ENCODE results near the gene CDH4. TPM values are rescaled to one million over a fixed set of nuclear protein-coding genes. Genes with fewer than 3 reads are reported as not detected.

Gene CDH4
- total and polyA plus RNA-seq, 2 of the 4 experiments (the other 2 are of a cell fraction) = 1.6 to 3.5 TPM

DNA sequence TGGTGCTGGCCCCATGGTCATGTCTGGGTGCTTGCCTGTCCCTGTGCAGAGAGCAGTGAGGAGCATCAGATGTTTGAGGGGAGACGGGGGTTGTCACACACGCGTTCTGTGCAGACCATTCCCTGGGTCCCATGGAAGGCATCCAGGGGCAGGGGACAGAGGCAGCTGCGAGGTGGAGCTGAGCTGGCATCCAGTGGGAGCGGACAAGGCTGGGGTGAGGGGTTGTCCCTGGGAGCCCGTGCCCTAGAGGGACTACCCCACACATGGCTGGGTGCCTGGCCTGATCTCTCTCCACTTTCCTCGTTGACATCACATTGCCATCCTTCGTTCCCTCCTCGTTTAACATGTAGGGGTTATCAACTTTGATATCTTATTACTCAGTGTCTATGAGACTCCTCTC lies 331.3 kb downstream of the CDH4 start:
- H3K18ac ChIP-seq (ENCODE audit: low read depth, low read length) = no peak overlapping the region
- H4K8ac ChIP-seq (ENCODE audit: low read depth in 2 of 2, low read length in 2 of 2) = no peak overlapping the region
- H4K20me1 ChIP-seq (ENCODE audit: insufficient read depth, low read length) = no peaks in the 10 kb centered on the region
- H2BK20ac ChIP-seq (ENCODE audit: low read depth, low read length) = no peak overlapping the region
- no peaks in the 10 kb centered on the region for H3K79me1 ChIP-seq (ENCODE audit: low read depth in 1 of 2, low read length in 2 of 2)
- 0 out of 2 replicates have a peak, but pooled peaks cover 4% of the 10 kb centered on the region for H3K9me1 ChIP-seq (ENCODE audit: insufficient read depth, low read length)
- no peak overlapping the region for H2AK5ac ChIP-seq (ENCODE audit: low read depth, low read length)
- no peak overlapping the region for H3K9ac ChIP-seq (ENCODE audit: low read depth, low read length)
- in situ Hi-C loops (cut with MboI; ENCODE audit: low sequenced_read_pairs) = no loop called here
- H2BK15ac ChIP-seq (ENCODE audit: low read depth, low read length) = no peak overlapping the region
- no peak overlapping the region for H2BK120ac ChIP-seq (ENCODE audit: low read depth, low read length)
- H3K4ac ChIP-seq (ENCODE audit: low read depth, low read length) = no peak overlapping the region
- H3K27ac ChIP-seq (ENCODE audit: insufficient read depth, low read length) = no peak overlapping the region
- no peak overlapping the region for H2BK5ac ChIP-seq (ENCODE audit: low read depth, low read length, poor library complexity, severe bottlenecking)
- H3K4me2 ChIP-seq (ENCODE audit: low read depth, low read length) = no peak overlapping the region
- H4K5ac ChIP-seq (ENCODE audit: low read depth, low read length) = no peak overlapping the region
- dilution Hi-C loops (cut with HindIII; ENCODE audit: low sequenced_read_pairs, unreplicated experiment) = no loop called here
- H3K9me3 ChIP-seq (ENCODE audit: control insufficient read depth, insufficient read depth, low read length) = no peaks in the 10 kb centered on the region
- WGBS, 2 experiments (ENCODE audit: extremely low coverage in 2 of 2, insufficient read length in 1 of 2) = 78% methylated on average over 3 of the region's 9 CpGs; no CpG with 5 or more reads in 1 of the 2 experiments
- H3K36me3 ChIP-seq (ENCODE audit: control insufficient read depth, insufficient read depth, low read length) = no peaks in the 10 kb centered on the region
- no peak for ATAC-seq (ENCODE audit: low read depth)
- no peak overlapping the region for H3K4me3 ChIP-seq (ENCODE audit: insufficient read depth, low read depth, low read length)
- ChIA-PET CTCF (no interaction called here), POLR2A (ENCODE audit: unreplicated experiment) (no interaction called here)
- no peak overlapping the region for H4K91ac ChIP-seq (ENCODE audit: insufficient read depth, low read depth, low read length)
- intact Hi-C loops (cut with micrococcal nuclease) = no loop called here
- no peak overlapping the region for H3K23ac ChIP-seq (ENCODE audit: low read depth, low read length)
- no peak overlapping the region for H2AFZ ChIP-seq (replicated peaks; ENCODE audit: low read length, poor library complexity)
- H3K27me3 ChIP-seq (ENCODE audit: control insufficient read depth, insufficient read depth, low read length) = peaks cover 4% of the 10 kb centered on the region; the same call in 1 of the 2 replicates
- no peak overlapping the region for H3K14ac ChIP-seq (replicated peaks; ENCODE audit: low read depth, low read length)
- TF ChIP-seq MAZ (IDR thresholded peaks at IDR 0.05; ENCODE audit: borderline replicate concordance, low read depth, low read length) (no peak), NFE2L2 (IDR thresholded peaks at IDR 0.05; ENCODE audit: low read depth, low read length) (no peak), POLR2A (IDR thresholded peaks at IDR 0.05; ENCODE audit: low read depth, low read length) (no peak), BHLHE40 (IDR thresholded peaks at IDR 0.05; ENCODE audit: low read depth, low read length) (no peak), MXI1 (IDR thresholded peaks at IDR 0.05; ENCODE audit: borderline replicate concordance, low read depth, low read length) (no peak), CHD1 (IDR thresholded peaks at IDR 0.05; ENCODE audit: low read depth, low read length) (no peak), SMC3 (IDR thresholded peaks at IDR 0.05; ENCODE audit: low read depth, low read length) (no peak), RFX5 (IDR thresholded peaks at IDR 0.05; ENCODE audit: low read depth, low read length) (no peak), MAFK (IDR thresholded peaks at IDR 0.05; ENCODE audit: low read depth, low read length) (no peak)
- TF ChIP-seq, protein P1, sequence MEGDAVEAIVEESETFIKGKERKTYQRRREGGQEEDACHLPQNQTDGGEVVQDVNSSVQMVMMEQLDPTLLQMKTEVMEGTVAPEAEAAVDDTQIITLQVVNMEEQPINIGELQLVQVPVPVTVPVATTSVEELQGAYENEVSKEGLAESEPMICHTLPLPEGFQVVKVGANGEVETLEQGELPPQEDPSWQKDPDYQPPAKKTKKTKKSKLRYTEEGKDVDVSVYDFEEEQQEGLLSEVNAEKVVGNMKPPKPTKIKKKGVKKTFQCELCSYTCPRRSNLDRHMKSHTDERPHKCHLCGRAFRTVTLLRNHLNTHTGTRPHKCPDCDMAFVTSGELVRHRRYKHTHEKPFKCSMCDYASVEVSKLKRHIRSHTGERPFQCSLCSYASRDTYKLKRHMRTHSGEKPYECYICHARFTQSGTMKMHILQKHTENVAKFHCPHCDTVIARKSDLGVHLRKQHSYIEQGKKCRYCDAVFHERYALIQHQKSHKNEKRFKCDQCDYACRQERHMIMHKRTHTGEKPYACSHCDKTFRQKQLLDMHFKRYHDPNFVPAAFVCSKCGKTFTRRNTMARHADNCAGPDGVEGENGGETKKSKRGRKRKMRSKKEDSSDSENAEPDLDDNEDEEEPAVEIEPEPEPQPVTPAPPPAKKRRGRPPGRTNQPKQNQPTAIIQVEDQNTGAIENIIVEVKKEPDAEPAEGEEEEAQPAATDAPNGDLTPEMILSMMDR (conservative IDR thresholded peaks at IDR 0.05; ENCODE audit: low read depth, low read length) = no peak
- TF ChIP-seq, protein P2, sequence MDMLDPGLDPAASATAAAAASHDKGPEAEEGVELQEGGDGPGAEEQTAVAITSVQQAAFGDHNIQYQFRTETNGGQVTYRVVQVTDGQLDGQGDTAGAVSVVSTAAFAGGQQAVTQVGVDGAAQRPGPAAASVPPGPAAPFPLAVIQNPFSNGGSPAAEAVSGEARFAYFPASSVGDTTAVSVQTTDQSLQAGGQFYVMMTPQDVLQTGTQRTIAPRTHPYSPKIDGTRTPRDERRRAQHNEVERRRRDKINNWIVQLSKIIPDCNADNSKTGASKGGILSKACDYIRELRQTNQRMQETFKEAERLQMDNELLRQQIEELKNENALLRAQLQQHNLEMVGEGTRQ (IDR thresholded peaks at IDR 0.05; ENCODE audit: low read depth, low read length) = no peak
- TF ChIP-seq, protein P3, sequence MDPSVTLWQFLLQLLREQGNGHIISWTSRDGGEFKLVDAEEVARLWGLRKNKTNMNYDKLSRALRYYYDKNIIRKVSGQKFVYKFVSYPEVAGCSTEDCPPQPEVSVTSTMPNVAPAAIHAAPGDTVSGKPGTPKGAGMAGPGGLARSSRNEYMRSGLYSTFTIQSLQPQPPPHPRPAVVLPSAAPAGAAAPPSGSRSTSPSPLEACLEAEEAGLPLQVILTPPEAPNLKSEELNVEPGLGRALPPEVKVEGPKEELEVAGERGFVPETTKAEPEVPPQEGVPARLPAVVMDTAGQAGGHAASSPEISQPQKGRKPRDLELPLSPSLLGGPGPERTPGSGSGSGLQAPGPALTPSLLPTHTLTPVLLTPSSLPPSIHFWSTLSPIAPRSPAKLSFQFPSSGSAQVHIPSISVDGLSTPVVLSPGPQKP (IDR thresholded peaks at IDR 0.05; ENCODE audit: borderline replicate concordance, low read depth, low read length) = no peak
- no peak overlapping the region for H3K56ac ChIP-seq (ENCODE audit: extremely low read depth, insufficient read depth, low read length)
- H2AK9ac ChIP-seq (replicated peaks; ENCODE audit: low read depth, low read length, poor library complexity) = no peak overlapping the region
- BruUV-seq (replicated peaks) = no TSS peak
- no peak for DNase-seq
- H3K4me1 ChIP-seq (ENCODE audit: control insufficient read depth, insufficient read depth, low read length) = peaks cover 2% of the 10 kb centered on the region; the same call in 1 of the 2 replicates

Measured in IMR-90 (cell line).